Kidney (tissue), 14 donors: Measurements from ENCODE around the gene TGFBR2. TPM values are rescaled to one million over a fixed set of nuclear protein-coding genes. Genes with fewer than 3 reads are reported as not detected.

Experiments
- DNase-seq, 5 donors: peaks; one replicate each; pipeline ENCODE4 v3.0.0-alpha.2; 2013 to 2020
- FAIRE-seq: peaks from 2 replicates; lab custom pipeline; 2012; peaks lifted over from hg19 to GRCh38; lab: Jason Lieb, UNC
- H3K27ac ChIP-seq, 2 donors: one replicate each; pipeline ENCODE4 v1.7.0; 2013; ENCODE audit warnings: low read depth in 2 of 2, low read length in 2 of 2, inconsistent platforms in 1 of 2
- H3K27me3 ChIP-seq: one replicate; pipeline ENCODE4 v1.7.1; 2013; ENCODE audit warnings: low read length, inconsistent platforms; ENCODE audit not compliant: control insufficient read depth, insufficient read depth
- H3K36me3 ChIP-seq, 3 donors: one replicate each; pipeline versions ENCODE4 v1.7.0 to v1.7.1; 2013; ENCODE audit warnings: low read length in 3 of 3, control low read depth in 1 of 3, inconsistent platforms in 1 of 3; ENCODE audit not compliant: insufficient read depth in 3 of 3, control insufficient read depth in 2 of 3
- H3K4me1 ChIP-seq, 3 donors: one replicate each; pipeline versions ENCODE4 v1.7.0 to v1.7.1; 2013; ENCODE audit warnings: low read length in 3 of 3, inconsistent platforms in 1 of 3, low read depth in 1 of 3; ENCODE audit not compliant: control insufficient read depth in 2 of 3, insufficient read depth in 2 of 3
- H3K4me3 ChIP-seq, 3 donors: one replicate each; pipeline versions ENCODE4 v1.7.0 to v1.8.1; 2013; ENCODE audit warnings: low read length in 3 of 3, control low read depth in 1 of 3, inconsistent platforms in 1 of 3
- H3K9ac ChIP-seq, 3 donors: one replicate each; pipeline versions ENCODE4 v1.7.0 to v1.7.1; 2013; ENCODE audit warnings: low read length in 3 of 3, control low read depth in 1 of 3, inconsistent platforms in 1 of 3
- H3K9me3 ChIP-seq, 3 donors: one replicate each; pipeline versions ENCODE4 v1.7.0 to v1.7.1; 2013; ENCODE audit warnings: low read length in 3 of 3, control low read depth in 1 of 3, inconsistent platforms in 1 of 3; ENCODE audit not compliant: control insufficient read depth in 2 of 3, insufficient read depth in 1 of 3
- CTCF ChIP-seq: IDR thresholded peaks from 3 replicates; pipeline ENCODE4 v1.5.1; 2012; ENCODE audit warnings: mild to moderate bottlenecking, moderate library complexity, borderline replicate concordance; ENCODE audit not compliant: insufficient read depth; ENCODE audit errors: extremely low read depth
- intact Hi-C: fragments of 100-400 bp; cut with DNase I; formaldehyde crosslinking; loops from one replicate; pipeline ENCODE4 v1.11.1; 2022
- polyA plus RNA-seq: library from polyadenylated mRNA; stranded (reverse); fragments of 350-450 nt; fragmentation: Illumina TruSeq; extraction: RNeasy Lipid Tissue Mini Kit (QIAGEN cat#74804); gene quantifications from one replicate; pipeline ENCODE4 v1.2.3, GENCODE V29; 2014; ENCODE audit warnings: low read depth, low replicate concordance; ENCODE audit not compliant: insufficient read depth
- total RNA-seq: library from RNA; stranded (reverse); fragmentation: NEBNext Ultra II Directional; extraction: Animal tissue kit (Norgen Biotek cat#: 25700); gene quantifications from one replicate; pipeline ENCODE4 v1.2.1, GENCODE V29; 2021
- donor health status: control.
- donor health status: control.
- donor health status: control.
- donor health status: control.
- donor health status: control.
- donor health status: DM: yes; HTN: yes; CAD: no.
- donor health status: Normal renal cell carcinoma (clear cell type).

Gene TGFBR2
- total and polyA plus RNA-seq, 2 donors from 2014 or later, result 81.8 to 243 TPM

- DNase-seq, result no peak
- intact Hi-C loops, result no loop called here
- no peak for TF ChIP-seq CTCF
- Histone ChIP-seq H3K36me3 (peaks cover 2 to 70% (median 40%) of the 10 kb centered on the region in 3 donors), H3K9me3 (no peaks in the 10 kb centered on the region), H3K27ac (no peak overlapping the region), H3K4me1 (peaks cover 0 to 19% (median 2%) of the 10 kb centered on the region in 3 donors), H3K27me3 (no peaks in the 10 kb centered on the region), H3K4me3 (no peak overlapping the region), H3K9ac (no peak overlapping the region)
- no peak for FAIRE-seq
These were observed 68.6 kb downstream of the TGFBR2 start for GRCh38 chr3:30675006-30675405.

GRCh38 chr3:30675774-30676173, 69.4 kb downstream of the TGFBR2 start:
- peaks cover 2 to 70% (median 37%) of the 10 kb centered on the region in 3 donors for H3K36me3 ChIP-seq
- DNase-seq, result no peak
- FAIRE-seq, result no peak
- no peak overlapping the region for H3K27ac ChIP-seq
- no peak overlapping the region for H3K9ac ChIP-seq
- no peaks in the 10 kb centered on the region for H3K27me3 ChIP-seq
- no peak for TF ChIP-seq CTCF
- intact Hi-C loops, result no loop called here
- H3K4me3 ChIP-seq, result no peak overlapping the region
- H3K9me3 ChIP-seq, result no peaks in the 10 kb centered on the region
- peaks cover 0 to 19% (median 3%) of the 10 kb centered on the region in 3 donors for H3K4me1 ChIP-seq

- H3K36me3 ChIP-seq, result peaks cover 2 to 66% (median 34%) of the 10 kb centered on the region in 3 donors
These were observed 70.3 kb downstream of the TGFBR2 start for GRCh38 chr3:30676424-30677346.

More at GRCh38 chr3:30676424-30677346, 70.3 kb downstream of the TGFBR2 start:
- DNase-seq (no peak), FAIRE-seq (no peak)
- Histone ChIP-seq H3K27me3 (no peaks in the 10 kb centered on the region), H3K9ac (no peak overlapping the region), H3K27ac (no peak overlapping the region), H3K9me3 (no peaks in the 10 kb centered on the region), H3K4me1 (peaks cover 0 to 21% (median 4%) of the 10 kb centered on the region in 3 donors), H3K4me3 (no peak overlapping the region)
- TF ChIP-seq CTCF, result no peak
- intact Hi-C loops, result no loop called here
